Occipital lobe (tissue), 2 donors: ENCODE results near the gene CNOT2. TPM values are rescaled to one million over a fixed set of nuclear protein-coding genes. Genes with fewer than 3 reads are reported as not detected.

Experiments
- DNase-seq: peaks from one replicate; lab custom pipeline; 2025; lab: John Stamatoyannopoulos, UW
- total RNA-seq: library from RNA; depleted of rRNA; stranded (reverse); fragments of >200 nt; gene quantifications from one replicate; pipeline ENCODE4 v1.2.3, GENCODE V29; 2014

The CNOT2 gene, protein sequence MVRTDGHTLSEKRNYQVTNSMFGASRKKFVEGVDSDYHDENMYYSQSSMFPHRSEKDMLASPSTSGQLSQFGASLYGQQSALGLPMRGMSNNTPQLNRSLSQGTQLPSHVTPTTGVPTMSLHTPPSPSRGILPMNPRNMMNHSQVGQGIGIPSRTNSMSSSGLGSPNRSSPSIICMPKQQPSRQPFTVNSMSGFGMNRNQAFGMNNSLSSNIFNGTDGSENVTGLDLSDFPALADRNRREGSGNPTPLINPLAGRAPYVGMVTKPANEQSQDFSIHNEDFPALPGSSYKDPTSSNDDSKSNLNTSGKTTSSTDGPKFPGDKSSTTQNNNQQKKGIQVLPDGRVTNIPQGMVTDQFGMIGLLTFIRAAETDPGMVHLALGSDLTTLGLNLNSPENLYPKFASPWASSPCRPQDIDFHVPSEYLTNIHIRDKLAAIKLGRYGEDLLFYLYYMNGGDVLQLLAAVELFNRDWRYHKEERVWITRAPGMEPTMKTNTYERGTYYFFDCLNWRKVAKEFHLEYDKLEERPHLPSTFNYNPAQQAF
- total RNA-seq, result 248 TPM

DNA sequence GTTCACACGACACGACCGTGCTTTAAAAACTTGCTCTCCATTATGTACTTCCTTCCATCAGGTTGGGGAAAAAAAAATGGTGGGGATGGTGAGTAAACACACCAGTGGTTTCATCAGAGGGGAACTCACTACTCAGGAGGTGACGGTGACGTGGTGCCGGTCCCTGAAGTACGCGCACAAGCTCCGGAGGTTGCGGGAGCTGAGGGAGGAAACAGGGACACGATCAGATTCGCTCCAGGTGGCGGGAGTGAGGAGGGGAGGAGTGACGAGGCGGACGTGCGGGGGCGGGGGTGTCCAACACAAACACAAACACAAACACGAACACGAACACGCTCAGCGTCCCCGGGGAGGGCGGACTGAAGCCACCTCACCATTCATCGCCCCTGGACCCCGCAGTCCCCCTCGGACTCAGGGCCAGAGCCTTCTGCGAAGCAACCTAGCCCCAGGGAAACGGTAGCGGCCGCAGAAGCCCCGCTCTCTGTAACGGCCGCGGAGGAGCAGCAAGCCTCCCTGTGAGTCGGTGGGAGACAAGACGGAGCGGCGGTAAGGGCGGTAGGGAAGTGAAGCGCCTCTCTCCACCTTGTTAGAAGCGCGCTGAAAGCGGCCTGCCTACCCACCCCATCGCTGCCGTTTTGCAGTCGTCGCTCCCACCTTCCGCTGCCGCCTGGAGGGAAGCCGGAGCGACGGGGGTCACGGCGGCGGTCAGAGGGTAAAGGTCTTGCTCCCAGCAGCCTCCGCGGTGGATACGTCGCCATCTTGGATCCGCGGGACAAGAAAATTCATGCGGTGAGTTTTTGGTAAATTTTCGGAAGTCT lies at the start of gene CNOT2:
TSS of gene CNOT2 (plus strand) at position 739 of the 815 bp plus-strand sequence. CDS start 34,794 bp downstream, outside the sequence.
- peak; percentile 80 for DNase-seq

DNA sequence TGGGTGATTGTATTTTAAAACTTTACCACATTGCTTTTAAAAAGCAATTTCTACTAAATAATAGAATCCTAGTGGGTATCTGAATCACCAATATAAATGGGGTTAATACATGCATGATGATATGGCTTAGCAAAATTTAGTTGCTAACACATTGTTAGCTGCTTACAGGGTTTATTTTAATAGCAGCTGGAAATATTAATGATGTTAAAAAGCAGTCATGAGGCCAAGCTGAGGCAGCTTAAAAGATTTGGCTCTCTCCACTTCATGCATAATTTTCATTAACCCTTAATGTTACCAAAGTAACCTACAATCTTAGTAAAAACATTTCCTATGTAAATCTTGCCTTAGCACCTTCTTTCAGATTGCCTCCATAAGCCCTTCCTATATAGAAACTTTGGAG lies 49.2 kb upstream of the CNOT2 start:
- no peak for DNase-seq

DNA sequence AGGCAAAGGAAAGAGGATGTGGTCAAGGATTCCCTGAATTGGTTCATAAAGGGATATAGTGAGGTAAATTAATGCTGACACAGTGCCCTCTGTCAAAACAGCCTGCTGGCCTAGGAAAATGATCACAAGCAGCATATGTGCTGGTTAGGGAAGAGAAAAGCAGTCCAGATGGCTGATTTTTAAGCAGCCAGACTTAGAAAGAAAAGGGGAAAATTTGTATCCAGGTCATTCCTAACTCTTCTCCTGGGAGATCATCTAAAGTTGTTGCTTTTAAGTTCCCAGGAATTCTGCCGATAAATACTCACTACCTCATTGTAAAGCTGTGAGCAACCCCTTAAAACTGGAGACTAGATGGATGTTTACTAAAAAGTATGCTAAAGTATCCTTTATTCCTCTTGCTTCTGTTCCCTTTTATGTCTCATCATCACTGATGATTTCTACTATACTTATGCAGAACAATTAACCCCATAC lies 46.4 kb upstream of the CNOT2 start:
- DNase-seq, result no peak

DNA sequence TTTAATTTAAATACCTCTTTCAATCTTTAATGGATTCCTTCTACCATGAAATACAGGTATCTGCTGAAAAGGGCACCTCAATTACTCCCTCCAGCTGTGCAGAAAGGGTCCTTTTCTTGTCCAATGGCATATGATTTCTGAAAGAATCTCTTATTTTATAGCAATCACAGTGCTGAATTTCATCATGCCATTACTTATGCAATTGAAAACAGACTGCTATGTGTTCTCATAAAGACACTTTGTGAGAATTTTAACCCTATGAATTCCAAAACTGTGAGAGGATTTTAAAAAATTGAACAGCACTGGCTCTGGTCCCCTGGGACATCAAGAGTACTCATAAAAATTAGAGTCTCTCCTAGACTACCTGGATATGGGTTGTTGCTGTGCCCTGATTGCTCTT lies 45.9 kb upstream of the CNOT2 start:
- no peak for DNase-seq

DNA sequence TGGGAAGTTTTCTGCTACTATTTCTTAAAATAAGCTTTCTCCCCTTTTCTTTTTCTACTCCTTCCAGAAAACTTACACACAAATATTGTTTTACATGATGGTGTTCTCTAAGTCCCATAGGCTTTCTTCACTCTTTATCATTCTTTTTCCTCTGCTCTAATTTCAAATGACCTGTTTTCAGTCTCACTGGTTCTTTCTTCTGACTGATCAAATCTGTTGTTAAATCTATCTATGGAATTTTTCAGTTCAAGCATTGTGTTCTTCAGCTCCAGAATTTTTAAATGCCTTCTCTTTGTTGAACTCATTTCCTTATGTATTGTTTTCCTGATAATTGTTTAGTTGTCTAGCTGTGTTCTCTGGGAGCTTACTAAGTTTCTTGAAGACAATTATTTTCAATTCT lies 29.5 kb upstream of the CNOT2 start:
- DNase-seq, result no peak

DNA sequence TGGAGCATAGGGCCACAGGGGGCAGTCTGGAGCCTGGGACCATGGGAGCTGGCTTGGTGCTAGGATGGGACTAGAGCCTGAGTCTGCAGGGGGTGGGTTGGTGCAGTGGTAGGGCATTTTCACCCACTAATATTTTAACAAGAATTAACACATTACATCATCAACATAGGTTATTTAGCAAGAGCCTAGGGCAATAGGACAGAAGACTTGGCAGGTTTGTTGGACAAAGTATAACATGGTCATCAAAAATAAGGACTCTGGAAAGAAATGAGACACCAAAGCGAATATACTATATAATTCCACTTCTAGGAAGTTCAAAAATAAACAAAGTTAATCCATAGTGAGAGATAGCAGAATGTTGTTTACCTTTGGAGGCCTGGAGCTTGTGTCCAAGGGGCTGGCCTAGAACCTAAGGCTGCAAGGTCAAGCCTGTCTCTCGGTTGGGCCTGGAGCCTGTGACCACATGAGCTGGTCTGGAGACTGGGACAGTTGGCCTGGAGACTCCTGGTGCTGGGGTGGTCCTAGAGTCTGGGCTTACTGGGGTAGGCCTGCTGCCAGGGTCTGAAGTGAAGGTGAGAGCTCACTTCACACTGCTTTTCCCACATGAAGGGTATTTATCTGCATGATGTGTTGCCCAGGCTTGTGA lies 28.1 kb upstream of the CNOT2 start:
- no peak for DNase-seq

DNA sequence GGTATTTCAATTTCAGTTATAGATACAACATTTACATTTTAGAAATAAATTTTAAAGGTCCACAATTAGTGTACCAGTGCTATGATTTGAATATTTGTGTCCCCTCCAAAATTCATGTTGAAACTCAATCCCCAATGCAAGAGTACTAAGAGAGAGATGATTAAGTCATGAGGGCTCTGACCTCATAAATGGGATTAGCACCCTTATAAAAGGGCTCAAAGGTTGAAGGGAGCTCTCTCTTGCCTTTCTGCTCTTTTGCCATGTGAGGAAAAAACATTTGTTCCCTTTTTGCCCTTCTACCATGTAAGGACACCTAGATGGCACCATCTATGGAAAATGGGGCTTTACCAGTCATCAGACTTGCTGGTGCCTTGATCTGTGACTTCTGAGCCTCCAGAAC lies 25.8 kb upstream of the CNOT2 start:
- no peak for DNase-seq

DNA sequence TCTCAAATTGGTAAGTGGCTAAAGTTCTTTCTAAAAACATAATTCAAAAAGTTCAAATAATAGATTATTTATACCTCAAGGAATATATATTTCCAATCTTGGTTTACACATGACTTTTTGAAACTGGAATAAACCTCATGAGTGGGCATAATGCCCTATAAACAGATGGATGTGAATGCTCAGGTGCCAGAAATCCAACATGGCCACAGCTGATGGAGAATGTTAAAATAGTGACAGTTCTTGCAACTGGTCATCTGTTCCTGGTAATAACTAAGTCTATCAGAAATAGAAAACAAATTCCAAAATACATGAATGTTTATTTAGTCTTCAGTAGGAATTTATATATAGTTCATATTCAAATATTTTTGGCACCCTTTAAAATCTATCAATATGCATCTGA lies 21.6 kb upstream of the CNOT2 start:
- DNase-seq, result no peak

DNA sequence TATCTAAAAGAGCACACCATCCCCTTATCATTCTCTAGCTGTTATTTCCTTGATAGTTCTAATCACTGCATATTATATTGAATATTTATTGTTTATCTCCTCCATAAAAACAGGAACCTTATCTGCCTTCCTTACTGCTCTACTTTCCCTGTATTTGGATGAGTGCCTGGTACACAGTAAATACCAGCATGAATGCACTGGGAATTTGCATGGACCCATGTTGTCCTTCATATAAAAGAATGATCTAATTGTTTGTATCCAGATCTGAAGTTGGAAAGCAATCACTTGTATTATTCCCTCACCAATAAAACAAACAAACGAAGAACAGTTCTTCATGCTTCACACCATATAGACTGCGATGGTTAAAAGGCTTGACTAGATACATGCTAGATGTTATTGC lies 15.3 kb upstream of the CNOT2 start:
- no peak for DNase-seq

DNA sequence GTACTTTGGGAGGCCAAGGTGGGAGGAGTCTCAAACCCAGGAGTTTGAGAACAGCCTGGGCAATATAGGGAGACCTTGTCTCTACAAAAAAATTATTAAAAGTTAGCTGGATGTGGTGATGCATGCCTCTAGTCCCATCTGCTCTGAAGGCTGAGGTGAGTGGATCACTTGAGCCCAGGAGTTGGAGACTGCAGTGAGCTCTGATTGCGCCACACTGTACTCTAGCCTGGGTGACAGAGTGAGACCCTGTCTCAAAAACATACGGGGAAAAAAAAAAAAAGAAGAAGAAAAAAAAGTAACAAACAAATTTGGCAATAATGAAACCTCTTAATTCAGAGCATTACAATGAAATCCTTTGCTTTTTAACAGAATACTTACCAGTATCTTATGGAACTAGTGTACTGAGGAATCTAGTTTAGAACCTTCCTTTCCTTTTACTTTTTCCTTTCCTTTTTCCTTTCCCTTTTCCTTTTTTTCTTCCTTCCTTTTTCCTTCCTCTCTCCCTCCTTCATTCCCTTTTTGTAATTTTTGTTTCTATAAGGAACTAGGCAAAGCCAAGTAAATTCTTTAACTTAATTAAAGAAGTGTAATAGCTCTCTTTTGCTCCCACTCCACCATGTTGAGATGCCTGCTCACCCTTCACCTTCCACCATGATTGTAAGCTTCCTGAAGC lies 12.2 kb upstream of the CNOT2 start:
- no peak for DNase-seq

DNA sequence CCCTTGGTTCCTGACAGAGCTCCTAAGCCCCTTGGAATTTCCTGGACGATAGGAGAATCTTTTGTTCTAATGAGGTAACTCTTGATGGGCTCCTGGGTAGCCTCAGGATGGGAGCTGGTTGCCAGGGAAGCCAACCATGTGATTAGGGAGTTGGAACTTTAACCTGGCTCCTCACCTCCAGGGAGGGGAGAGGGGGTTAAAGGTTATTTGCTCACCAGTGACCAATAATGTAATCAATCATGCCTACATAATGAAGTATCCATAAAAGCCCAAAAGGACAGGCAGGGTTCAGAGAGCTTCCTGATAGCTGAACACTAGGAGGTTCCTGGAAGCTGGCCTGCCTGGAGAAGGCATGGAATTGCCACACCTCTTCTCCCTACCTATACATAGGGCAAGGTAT lies 6.2 kb upstream of the CNOT2 start:
- DNase-seq, result no peak

DNA sequence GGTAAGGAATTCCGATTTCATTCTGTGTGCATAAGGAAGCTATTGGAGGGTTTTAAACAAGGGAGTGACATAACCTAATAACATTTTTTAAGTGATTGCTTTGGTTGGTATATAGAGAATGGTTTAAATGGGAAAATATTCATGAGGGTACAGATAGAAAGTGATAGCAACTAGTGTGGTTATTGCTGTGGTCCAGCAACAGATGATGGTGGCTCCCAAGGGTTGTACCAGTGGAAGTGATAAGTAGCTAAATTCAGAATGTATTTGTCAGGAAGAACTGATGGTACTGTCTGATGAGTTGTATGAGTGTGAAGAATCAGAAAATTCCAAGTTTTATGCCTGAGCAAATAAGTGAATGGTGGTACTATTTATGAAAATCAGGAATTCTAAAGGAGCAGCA lies 2.6 kb upstream of the CNOT2 start:
- no peak for DNase-seq

DNA sequence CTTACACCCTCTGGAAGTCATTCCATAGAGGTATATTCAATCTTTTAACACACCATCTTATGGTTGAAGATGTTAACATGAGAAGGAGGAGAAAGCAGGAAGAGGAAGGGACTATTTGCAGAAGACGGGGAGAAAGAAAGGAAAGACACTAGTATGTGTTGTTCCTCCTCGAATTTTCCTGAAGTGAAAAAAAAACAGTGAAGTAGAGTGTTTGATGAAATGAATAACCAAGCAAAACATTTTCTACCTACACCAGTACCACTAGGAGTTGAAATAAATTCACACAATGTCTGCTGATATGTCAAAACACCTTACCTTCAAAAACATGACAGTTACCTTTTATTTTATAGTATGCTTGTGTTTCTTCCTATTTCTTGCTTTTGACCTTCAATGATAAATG lies 1.4 kb upstream of the CNOT2 start:
- no peak for DNase-seq

DNA sequence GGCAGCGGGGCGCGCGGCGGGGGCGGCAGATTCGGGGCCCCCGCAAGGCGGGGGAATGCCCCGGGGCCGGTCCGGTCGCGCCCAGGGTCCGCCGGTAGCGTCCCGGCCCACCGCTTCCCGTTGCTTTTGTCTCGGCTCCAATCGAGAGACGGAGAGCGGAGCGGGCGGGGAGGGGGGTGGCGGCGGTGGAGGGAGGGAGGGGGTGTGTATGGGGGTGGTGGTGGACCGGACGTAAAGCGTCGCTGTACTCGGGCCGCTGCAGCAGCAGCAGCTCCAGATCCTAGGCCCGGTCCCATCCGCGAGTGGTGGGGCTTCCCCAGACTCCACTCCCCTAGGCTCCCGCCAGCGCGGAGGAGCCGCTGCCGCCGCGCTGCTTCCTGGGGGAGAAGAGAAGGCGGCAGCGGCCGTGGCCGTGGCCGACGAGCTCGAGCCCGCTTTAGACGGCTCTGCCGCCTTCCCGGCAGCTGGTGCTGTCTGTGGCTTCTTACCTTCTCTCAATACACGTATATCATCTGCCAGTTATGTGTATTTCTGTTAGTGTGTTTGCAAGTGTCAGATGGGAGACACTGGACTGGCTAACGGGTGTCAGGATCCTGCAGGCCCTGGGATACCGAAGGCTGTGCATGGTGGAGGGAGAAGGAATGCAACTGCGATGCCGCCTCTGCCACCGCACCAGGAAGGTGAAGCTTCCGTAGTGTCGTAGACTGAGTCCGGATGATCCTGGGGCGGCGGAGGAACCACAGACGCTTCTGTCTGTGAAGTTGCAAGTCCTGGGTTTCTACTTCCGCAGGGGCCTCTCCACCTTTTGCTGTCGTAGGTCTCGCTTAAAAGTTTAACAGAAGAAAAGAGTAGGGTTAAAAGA lies 508 bp downstream of the CNOT2 start:
- DNase-seq, result peak; percentile 72

DNA sequence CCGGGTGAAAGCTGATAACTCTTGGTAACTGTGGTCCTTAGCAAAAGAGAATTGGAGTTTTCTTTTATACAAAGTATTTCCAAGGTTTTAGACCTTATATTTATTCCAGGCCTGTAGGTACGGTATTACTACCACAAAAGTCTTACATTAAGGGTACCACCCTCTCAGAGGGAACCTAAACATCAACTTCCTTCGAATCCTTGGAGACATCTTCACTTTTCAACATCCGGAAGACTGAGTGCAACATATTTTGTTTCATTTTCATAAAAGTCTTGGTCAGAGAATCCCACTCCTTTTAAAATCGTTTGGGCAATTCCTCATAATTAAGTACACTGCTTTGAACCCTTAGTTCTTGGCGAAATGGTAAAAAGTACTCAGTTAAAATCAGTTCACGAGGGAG lies 1.2 kb downstream of the CNOT2 start:
- no peak for DNase-seq

DNA sequence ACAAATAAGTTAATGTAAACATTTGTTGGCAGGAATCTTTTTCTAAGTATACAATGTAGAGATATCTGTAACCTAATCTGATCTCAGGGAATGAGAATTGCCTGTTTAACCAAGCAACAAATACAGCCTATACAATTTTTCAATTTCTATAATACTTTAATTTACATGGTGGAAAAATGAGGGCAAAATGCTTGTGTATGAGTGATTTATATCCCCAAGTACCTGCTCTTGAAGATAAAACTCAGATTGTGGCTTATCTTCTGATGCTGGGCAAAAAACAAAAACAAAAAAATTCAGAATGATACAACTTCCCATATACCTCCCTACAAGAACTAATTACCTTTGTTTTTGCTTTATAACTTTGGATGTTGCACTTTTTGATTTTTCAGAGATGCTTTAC lies 2.2 kb downstream of the CNOT2 start:
- no peak for DNase-seq

DNA sequence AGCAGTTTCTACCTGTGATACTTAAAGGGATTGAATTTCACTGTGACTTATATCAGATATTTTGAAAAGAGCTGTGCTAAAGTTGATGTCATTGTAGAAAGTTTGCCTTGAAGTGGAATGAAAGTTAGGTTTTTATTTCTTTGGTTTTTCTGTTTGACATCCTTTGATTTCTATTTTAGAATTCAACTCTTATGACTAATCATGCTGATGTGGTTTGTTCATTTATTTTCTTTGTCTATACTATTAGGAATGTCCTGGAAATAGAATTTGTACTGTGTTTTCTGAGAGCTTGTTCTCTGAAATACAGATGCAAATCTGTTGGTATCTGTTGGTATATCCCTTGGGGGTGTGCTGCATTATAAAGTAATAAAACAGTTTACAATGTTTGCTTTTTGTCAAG lies 3.3 kb downstream of the CNOT2 start:
- no peak for DNase-seq

DNA sequence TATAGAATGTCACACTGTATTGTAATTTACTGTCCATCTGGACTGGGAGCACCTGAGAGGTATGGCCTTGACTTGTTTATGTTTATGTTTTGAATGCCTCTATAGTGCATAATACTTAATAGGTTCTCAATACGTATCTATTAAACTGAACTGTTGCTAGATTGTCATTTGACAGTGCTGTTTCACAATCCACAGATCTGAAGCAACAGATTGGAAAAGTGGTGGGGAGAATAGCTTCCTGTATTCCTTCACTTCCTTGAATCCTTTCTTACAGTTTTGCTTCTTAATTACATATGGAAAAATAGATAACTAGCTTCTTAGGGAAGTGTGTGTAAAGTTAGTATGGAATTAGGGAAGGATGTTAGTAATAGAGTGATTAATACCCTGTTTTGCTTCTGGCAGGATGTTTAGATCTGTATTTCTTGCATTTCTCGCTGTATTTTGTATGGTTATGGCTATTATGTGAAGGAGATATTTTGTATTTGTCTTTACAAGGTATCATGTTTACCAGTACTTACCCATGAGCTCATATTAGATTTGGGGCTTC lies 4.5 kb downstream of the CNOT2 start:
- DNase-seq, result no peak

DNA sequence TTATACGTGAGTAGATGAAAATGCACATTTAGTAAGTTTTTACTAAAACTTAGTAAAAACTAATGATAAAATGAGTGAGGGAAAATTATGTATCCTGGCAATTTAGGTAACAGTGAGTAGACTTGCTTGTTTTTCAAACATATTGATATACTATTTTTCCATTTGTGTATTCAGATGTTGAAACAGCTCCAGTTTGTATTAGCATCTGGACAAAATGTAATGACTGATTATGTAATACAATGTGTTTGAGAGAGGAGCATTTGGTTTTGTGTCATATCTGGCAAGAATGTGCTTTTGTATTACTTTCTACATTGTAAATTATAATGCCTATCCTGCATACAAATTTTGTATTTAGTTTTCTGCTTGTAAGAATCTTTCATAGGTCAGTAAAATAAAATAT lies 5.6 kb downstream of the CNOT2 start:
- no peak for DNase-seq

DNA sequence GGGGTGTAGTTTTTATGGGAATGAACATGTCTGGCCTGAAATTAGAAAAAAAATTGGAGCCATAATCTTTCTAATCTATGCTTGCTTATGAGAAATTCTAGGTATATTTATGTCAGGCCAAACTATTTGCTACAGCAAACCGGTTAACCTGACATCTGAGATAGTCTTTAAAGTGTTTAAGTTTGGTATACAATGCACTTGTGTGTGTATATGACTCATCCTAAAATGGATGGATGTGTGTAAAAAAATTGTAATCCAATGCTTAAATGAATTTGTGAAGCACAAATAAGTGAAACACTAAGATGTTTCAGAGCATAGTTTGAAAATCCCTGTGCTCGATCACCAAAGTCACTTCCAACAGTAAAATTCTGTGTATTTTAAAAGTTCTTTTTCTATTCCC lies 6.7 kb downstream of the CNOT2 start:
- DNase-seq, result no peak
